H9 (cell line): ENCODE data around the gene DLGAP4. TPM values are rescaled to one million over a fixed set of nuclear protein-coding genes. Genes with fewer than 3 reads are reported as not detected.

Source experiments
- DNase-seq: peaks from one replicate; pipeline ENCODE4 v3.0.0-alpha.2; 2017
- H2AFZ ChIP-seq: one replicate; pipeline ENCODE4 v1.6.1; 2013; ENCODE audit warnings: mild to moderate bottlenecking, low read length, control low read depth, moderate library complexity
- H2AK5ac ChIP-seq: 2 replicates; pipeline ENCODE4 v1.6.1; 2013; ENCODE audit warnings: low read length, control low read depth, mixed read lengths; ENCODE audit not compliant: insufficient read length
- H2BK120ac ChIP-seq: one replicate; pipeline ENCODE4 v1.6.1; 2013; ENCODE audit warnings: low read depth, mild to moderate bottlenecking, low read length, control low read depth, inconsistent platforms; ENCODE audit not compliant: poor library complexity, severe bottlenecking
- H2BK12ac ChIP-seq: 2 replicates; pipeline ENCODE4 v1.6.1; 2013; ENCODE audit warnings: low read length, control low read depth, mixed read lengths, low read depth; ENCODE audit not compliant: insufficient read length
- H2BK15ac ChIP-seq: 2 replicates; pipeline ENCODE4 v1.6.1; 2013; ENCODE audit warnings: low read depth, low read length, control low read depth
- H2BK20ac ChIP-seq: one replicate; pipeline ENCODE4 v1.6.1; 2013; ENCODE audit warnings: low read depth, mild to moderate bottlenecking, low read length, control low read depth, inconsistent platforms; ENCODE audit not compliant: poor library complexity, severe bottlenecking
- H2BK5ac ChIP-seq: 2 replicates; pipeline ENCODE4 v1.6.1; 2013; ENCODE audit warnings: low read length, control low read depth, mixed read lengths; ENCODE audit not compliant: insufficient read length
- H3K14ac ChIP-seq: 2 replicates; pipeline ENCODE4 v1.6.1; 2013; ENCODE audit warnings: low read length, control low read depth; ENCODE audit not compliant: insufficient read depth
- H3K18ac ChIP-seq: 2 replicates; pipeline ENCODE4 v1.6.1; 2013; ENCODE audit warnings: low read depth, mild to moderate bottlenecking, mixed read lengths, low read length, control low read depth; ENCODE audit not compliant: insufficient read length
- H3K23ac ChIP-seq: 2 replicates; pipeline ENCODE4 v1.6.1; 2013; ENCODE audit warnings: low read length, control low read depth, mixed read lengths, low read depth; ENCODE audit not compliant: insufficient read length
- H3K23me2 ChIP-seq: 2 replicates; pipeline ENCODE4 v1.6.1; 2013; ENCODE audit warnings: low read depth, mild to moderate bottlenecking, mixed read lengths, low read length, control low read depth; ENCODE audit not compliant: insufficient read length, poor library complexity, severe bottlenecking
- H3K27ac ChIP-seq: 2 replicates; pipeline ENCODE4 v1.5.1; 2013; ENCODE audit warnings: low read length, control low read depth, mixed read lengths, low read depth; ENCODE audit not compliant: insufficient read length
- H3K27me3 ChIP-seq: 2 replicates; pipeline ENCODE4 v1.6.1; 2013; ENCODE audit warnings: low read length, control low read depth, inconsistent platforms; ENCODE audit not compliant: insufficient read depth
- H3K4ac ChIP-seq: 2 replicates; pipeline ENCODE4 v1.6.1; 2013; ENCODE audit warnings: low read depth, mild to moderate bottlenecking, control low read depth, inconsistent platforms, low read length, moderate library complexity
- H3K4me1 ChIP-seq: 2 replicates; pipeline ENCODE4 v1.6.1; 2013; ENCODE audit warnings: low read length, control low read depth, inconsistent platforms; ENCODE audit not compliant: insufficient read depth
- H3K4me2 ChIP-seq: 2 replicates; pipeline ENCODE4 v1.6.1; 2013; ENCODE audit warnings: low read length, control low read depth, mixed read lengths; ENCODE audit not compliant: insufficient read length, insufficient read depth
- H3K56ac ChIP-seq: 2 replicates; pipeline ENCODE4 v1.6.1; 2013; ENCODE audit warnings: low read depth, mild to moderate bottlenecking, mixed read lengths, low read length, control low read depth; ENCODE audit not compliant: insufficient read length
- H3K79me1 ChIP-seq: 2 replicates; pipeline ENCODE4 v1.6.1; 2013; ENCODE audit warnings: low read depth, mild to moderate bottlenecking, moderate library complexity, low read length, control low read depth, inconsistent platforms; ENCODE audit not compliant: insufficient read depth, poor library complexity, severe bottlenecking
- H3K79me2 ChIP-seq: 2 replicates; pipeline ENCODE4 v1.6.1; 2013; ENCODE audit warnings: low read length, control low read depth, inconsistent platforms; ENCODE audit not compliant: insufficient read depth
- H3K9ac ChIP-seq: 2 replicates; pipeline ENCODE4 v1.6.1; 2013; ENCODE audit warnings: low read length, control low read depth, mixed read lengths; ENCODE audit not compliant: insufficient read length; ENCODE audit errors: extremely low read depth
- H3K9me3 ChIP-seq: one replicate; pipeline ENCODE4 v1.6.1; 2013; ENCODE audit warnings: low read depth, low read length, inconsistent platforms; ENCODE audit not compliant: control insufficient read depth
- H3T11ph ChIP-seq: one replicate; pipeline ENCODE4 v1.6.1; 2013; ENCODE audit warnings: mild to moderate bottlenecking, low read length, control low read depth, inconsistent platforms
- H4K20me1 ChIP-seq: one replicate; pipeline ENCODE4 v1.6.1; 2013; ENCODE audit not compliant: control insufficient read depth, insufficient read length, insufficient read depth
- H4K5ac ChIP-seq: 2 replicates; pipeline ENCODE4 v1.6.1; 2013; ENCODE audit warnings: low read depth, mild to moderate bottlenecking, mixed read lengths, low read length, control low read depth; ENCODE audit not compliant: insufficient read length
- H4K8ac ChIP-seq: replicated peaks from 2 replicates; pipeline ENCODE4 v1.6.1; 2013; ENCODE audit warnings: low read length, control low read depth, mixed read lengths, low read depth; ENCODE audit not compliant: insufficient read length
- H4K91ac ChIP-seq: 2 replicates; pipeline ENCODE4 v1.6.1; 2013; ENCODE audit warnings: low read depth, mild to moderate bottlenecking, moderate library complexity, mixed read lengths, low read length, control low read depth; ENCODE audit not compliant: insufficient read length
- H3K27ac Mint-ChIP-seq, 3 experiments: 2 replicates in 2 of 3; 3 replicates in 1 of 3; pipeline ENCODE4 v1.8.0; 2020 to 2021; ENCODE audit warnings: mixed read lengths in 3 of 3, mild to moderate bottlenecking in 1 of 3, moderate library complexity in 1 of 3
- H3K27me3 Mint-ChIP-seq: 2 replicates; pipeline ENCODE4 v1.8.0; 2021; ENCODE audit warnings: low read depth, mild to moderate bottlenecking, moderate library complexity, mixed read lengths
- H3K36me3 Mint-ChIP-seq, 3 experiments: 2 replicates in 2 of 3; 3 replicates in 1 of 3; pipeline ENCODE4 v1.8.0; 2020 to 2021; ENCODE audit warnings: low read depth in 3 of 3, mixed read lengths in 3 of 3; ENCODE audit not compliant: insufficient read depth in 1 of 3
- H3K4me1 Mint-ChIP-seq, 2 experiments: 2 replicates each; pipeline ENCODE4 v1.8.0; 2020; ENCODE audit warnings: mixed read lengths in 2 of 2
- H3K4me3 Mint-ChIP-seq, 2 experiments: 2 replicates in 1 of 2; 3 replicates in 1 of 2; pipeline ENCODE4 v1.8.0; 2020 to 2021; ENCODE audit warnings: mild to moderate bottlenecking in 2 of 2, mixed read lengths in 2 of 2, moderate library complexity in 1 of 2
- H3K9me3 Mint-ChIP-seq, 2 experiments: 2 replicates in 1 of 2; 3 replicates in 1 of 2; pipeline ENCODE4 v1.8.0; 2020; ENCODE audit warnings: mild to moderate bottlenecking in 2 of 2, mixed read lengths in 2 of 2, moderate library complexity in 1 of 2
- WGBS: extraction: QIAGEN DNeasy Blood & Tissue Kit; methylation state at CpG from one replicate; pipeline ENCODE4 v1.1.7; 2013; ENCODE audit warnings: missing lambda C conversion rate, low lambda C conversion rate, mixed read lengths; ENCODE audit not compliant: insufficient read length; ENCODE audit errors: extremely low coverage; 5-methylcytosine and 5-hydroxymethylcytosine counted together
- total RNA-seq: library from RNA; stranded (reverse); gene quantifications from 2 replicates; pipeline ENCODE4 v1.2.1, GENCODE V29; 2021
- TF ChIP-seq, protein P1 (sequence below): fragments of 200-600 bp; sonication (generic); conservative IDR thresholded peaks from 3 replicates; pipeline ENCODE4 v1.8.0; 2021; ENCODE audit warnings: antibody characterized with exemption, mild to moderate bottlenecking

DLGAP4 gene
- total RNA-seq, 1 experiment from 2014 or later, result 48.0 TPM

GRCh38 chr20:36478137-36478905 lies 172.2 kb downstream of the DLGAP4 start:
- no peak overlapping the region for H3K56ac ChIP-seq
- H3K18ac ChIP-seq, result no peak overlapping the region
- no peak overlapping the region for H2BK5ac ChIP-seq
- H2AFZ ChIP-seq, result no peak overlapping the region
- H3K79me2 ChIP-seq, result peaks cover 6% of the 10 kb centered on the region; the same call in 1 of the 2 replicates
- H4K8ac ChIP-seq, result no peak overlapping the region
- no peaks in the 10 kb centered on the region for H3K27me3 ChIP-seq
- H3K4ac ChIP-seq, result no peak overlapping the region
- no peak overlapping the region for H2BK15ac ChIP-seq
- no peak overlapping the region for H4K5ac ChIP-seq
- no peaks in the 10 kb centered on the region for H3K27me3 Mint-ChIP-seq
- no peak overlapping the region for H3K4me2 ChIP-seq
- no peaks in the 10 kb centered on the region for H3K79me1 ChIP-seq
- no peaks in the 10 kb centered on the region for H3K23me2 ChIP-seq
- H3K27ac Mint-ChIP-seq, result no peak overlapping the region
- DNase-seq, result no peak
- H2BK20ac ChIP-seq, result no peak overlapping the region
- H2BK12ac ChIP-seq, result no peak overlapping the region
- H4K20me1 ChIP-seq, result no peaks in the 10 kb centered on the region
- H3K4me1 Mint-ChIP-seq, result peaks cover 19 to 21% of the 10 kb centered on the region in 2 experiments
- H3K4me3 Mint-ChIP-seq, result no peak overlapping the region
- WGBS, result no CpG with 5 or more reads among the region's 7 CpGs
- no peaks in the 10 kb centered on the region for H3K9me3 Mint-ChIP-seq
- no peak overlapping the region for H3T11ph ChIP-seq
- no peak overlapping the region for H2BK120ac ChIP-seq
- no peak overlapping the region for H3K27ac ChIP-seq
- H2AK5ac ChIP-seq, result no peak overlapping the region
- TF ChIP-seq, protein P1, sequence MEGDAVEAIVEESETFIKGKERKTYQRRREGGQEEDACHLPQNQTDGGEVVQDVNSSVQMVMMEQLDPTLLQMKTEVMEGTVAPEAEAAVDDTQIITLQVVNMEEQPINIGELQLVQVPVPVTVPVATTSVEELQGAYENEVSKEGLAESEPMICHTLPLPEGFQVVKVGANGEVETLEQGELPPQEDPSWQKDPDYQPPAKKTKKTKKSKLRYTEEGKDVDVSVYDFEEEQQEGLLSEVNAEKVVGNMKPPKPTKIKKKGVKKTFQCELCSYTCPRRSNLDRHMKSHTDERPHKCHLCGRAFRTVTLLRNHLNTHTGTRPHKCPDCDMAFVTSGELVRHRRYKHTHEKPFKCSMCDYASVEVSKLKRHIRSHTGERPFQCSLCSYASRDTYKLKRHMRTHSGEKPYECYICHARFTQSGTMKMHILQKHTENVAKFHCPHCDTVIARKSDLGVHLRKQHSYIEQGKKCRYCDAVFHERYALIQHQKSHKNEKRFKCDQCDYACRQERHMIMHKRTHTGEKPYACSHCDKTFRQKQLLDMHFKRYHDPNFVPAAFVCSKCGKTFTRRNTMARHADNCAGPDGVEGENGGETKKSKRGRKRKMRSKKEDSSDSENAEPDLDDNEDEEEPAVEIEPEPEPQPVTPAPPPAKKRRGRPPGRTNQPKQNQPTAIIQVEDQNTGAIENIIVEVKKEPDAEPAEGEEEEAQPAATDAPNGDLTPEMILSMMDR, result no peak
- no peak overlapping the region for H3K9ac ChIP-seq
- no peaks in the 10 kb centered on the region for H3K9me3 ChIP-seq
- peaks cover 1 to 10% (median 9%) of the 10 kb centered on the region in 3 experiments; a peak in 3 of 7 replicates for H3K36me3 Mint-ChIP-seq
- H3K14ac ChIP-seq, result no peak overlapping the region
- H4K91ac ChIP-seq, result no peak overlapping the region
- H3K4me1 ChIP-seq, result no peaks in the 10 kb centered on the region
- no peak overlapping the region for H3K23ac ChIP-seq
